ENCODE results near the gene PBX1.

DNA sequence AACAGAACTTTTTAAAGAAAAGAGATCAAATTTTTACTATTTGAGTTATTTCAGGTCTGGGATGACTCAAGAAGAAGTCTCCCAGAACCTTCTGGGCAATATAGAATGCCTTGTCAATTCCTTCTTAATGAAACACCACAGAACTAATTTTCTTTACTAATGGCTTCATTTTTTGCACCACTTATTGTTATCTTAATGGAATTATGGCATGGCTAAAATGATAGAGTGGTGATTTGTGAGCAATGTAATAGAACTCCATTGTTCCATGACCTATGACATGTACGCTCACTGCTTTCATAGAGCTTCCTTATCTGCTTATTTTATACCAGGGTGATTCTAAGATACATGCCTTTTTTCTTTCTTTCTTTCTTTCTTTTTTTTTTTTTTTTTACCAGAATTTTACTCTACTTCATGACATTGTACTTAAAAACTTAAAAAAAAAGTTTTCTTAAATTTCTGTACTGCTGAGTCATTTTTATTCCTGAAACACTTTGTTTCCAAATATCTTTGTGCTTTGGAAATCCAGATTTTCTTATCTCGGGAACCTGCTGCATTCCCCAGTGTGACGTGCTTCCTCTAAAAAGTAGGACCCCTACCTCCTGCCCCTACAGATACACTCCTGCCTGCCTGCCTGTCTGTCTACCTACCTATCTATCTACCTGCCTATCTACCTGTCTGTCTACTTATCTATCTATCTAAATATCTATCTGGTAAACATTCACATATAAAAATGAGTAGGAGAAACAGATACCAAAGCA, 284.9 kb downstream of the PBX1 start:
- no peak for TF ChIP-seq CTCF (IDR thresholded peaks at IDR 0.05)
- TF ChIP-seq POLR2A (IDR thresholded peaks at IDR 0.05): no peak

Data from breast epithelium (tissue), 3 donors.